Measurements from ENCODE around the gene SLC49A4. TPM values are rescaled to one million over a fixed set of nuclear protein-coding genes. Genes with fewer than 3 reads are reported as not detected.

The SLC49A4 gene
- total and polyA plus RNA-seq, 2 of the 13 experiments (the other 11 are each of a cell fraction or from before 2014, with no cell fraction given) = 6.5 to 16.3 TPM

GRCh38 chr3:122760453-122761271 lies 34.2 kb upstream of the SLC49A4 start (continued):
- TF ChIP-seq MNT (IDR thresholded peaks at IDR 0.05) = peak; percentile 34; the same call in 1 of the 2 replicates

- ATAC-seq (no peak), DNase-seq (ENCODE audit: low spot score) (no peak), FAIRE-seq (no peak)
- H3K4me2 ChIP-seq (ENCODE audit: low read depth, low read length) = no peak overlapping the region
- H3K9me3 ChIP-seq (ENCODE audit: low read length) = no peaks in the 10 kb centered on the region
- no peak overlapping the region for H3K4me3 ChIP-seq (replicated peaks in 1 of 3; ENCODE audit: insufficient read depth in 1 of 3, low read depth in 2 of 3, low read length in 3 of 3)
- WGBS (ENCODE audit: low lambda C conversion rate) = 98% methylated on average over 3 of the region's 3 CpGs
- ChIA-PET POLR2A (interaction anchor here (0.6 kb wide), 1 partner anchor 52 kb away, joined by 3 read pairs; no protein-coding TSS in a partner anchor), CTCF (ENCODE audit: low intra/inter-chr PET ratio, low total read pairs) (no interaction called here)
- TF ChIP-seq GPN1 (CRISPR knock-in tag; IDR thresholded peaks at IDR 0.05; ENCODE audit: borderline replicate concordance) (no peak), ZNF891 (CRISPR knock-in tag; IDR thresholded peaks at IDR 0.05) (no peak), ZNF382 (CRISPR knock-in tag; IDR thresholded peaks at IDR 0.05; ENCODE audit: borderline replicate concordance) (no peak), ZBTB38 (CRISPR knock-in tag; IDR thresholded peaks at IDR 0.05) (no peak), IRX3 (CRISPR knock-in tag; IDR thresholded peaks at IDR 0.05; ENCODE audit: borderline replicate concordance, low read depth) (no peak), ZSCAN5A (CRISPR knock-in tag; IDR thresholded peaks at IDR 0.05; ENCODE audit: borderline replicate concordance) (no peak), ZNF75D (CRISPR knock-in tag; IDR thresholded peaks at IDR 0.05; ENCODE audit: borderline replicate concordance) (no peak)
- no peaks in the 10 kb centered on the region for H4K20me1 ChIP-seq (ENCODE audit: insufficient read depth, low read length)
- no TSS peak for BruUV-seq (replicated peaks)
- no peaks in the 10 kb centered on the region for H3K36me3 ChIP-seq (replicated peaks in 1 of 2; ENCODE audit: control insufficient read depth in 1 of 2, insufficient read depth in 2 of 2, low read length in 2 of 2)
- H3K79me2 ChIP-seq (ENCODE audit: insufficient read depth, low read length) = no peaks in the 10 kb centered on the region
- in situ Hi-C loops (cut with HindIII; ENCODE audit: extremely low pct_ligation_motif_present, low pct_unique_long_range_greater_than_20kb) = loop anchor here (25.0 kb wide), 1 partner anchor 271 kb away; the partner anchor contains the start of gene SEMA5B
- H3K9ac ChIP-seq (ENCODE audit: insufficient read depth, low read depth, low read length) = no peak overlapping the region
- H2AFZ ChIP-seq (ENCODE audit: low read length) = no peak overlapping the region
- intact Hi-C loops (cut with micrococcal nuclease; ENCODE audit: unreplicated experiment) = no loop called here
- H3K27me3 ChIP-seq (ENCODE audit: control insufficient read depth in 1 of 2, insufficient read depth in 2 of 2, low read length in 2 of 2) = no peaks in the 10 kb centered on the region
- no peak overlapping the region for H3K27ac ChIP-seq (ENCODE audit: extremely low read length, insufficient read depth, low read length)
- no peaks in the 10 kb centered on the region for H3K4me1 ChIP-seq (ENCODE audit: insufficient read depth, low read length)
Measured at GRCh38 chr3:122766430-122766829, 28.4 kb upstream of the SLC49A4 start.

Data from HepG2 (cell line).